CMK (cell line): ENCODE data around the gene PKNOX2.

Experiments used
- DNase-seq: peaks from one replicate; pipeline ENCODE4 v3.0.0-alpha.2; 2010; ENCODE audit warnings: low read depth

Gene PKNOX2

DNA sequence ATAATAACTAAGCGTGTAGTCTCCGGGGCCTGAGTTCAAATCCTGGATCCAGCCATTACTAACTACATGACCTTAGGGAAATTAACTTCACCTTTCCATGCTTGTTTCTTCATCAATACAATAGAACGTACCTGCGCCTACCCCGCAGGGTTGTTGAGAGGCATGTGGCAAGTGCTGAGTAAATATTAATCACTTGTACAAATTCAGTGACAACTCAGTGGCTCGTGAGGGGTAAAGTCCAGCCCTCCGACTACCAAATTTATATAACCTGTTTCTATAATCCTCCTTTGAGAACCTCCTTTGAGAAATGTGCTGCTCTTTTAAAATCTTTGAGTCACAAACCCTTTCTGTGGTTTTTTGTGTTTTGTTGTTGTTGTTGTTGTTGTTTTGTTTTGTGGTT lies 281.7 kb downstream of the PKNOX2 start:
- DNase-seq, result no peak

- no peak for DNase-seq
Measured at GRCh38 chr11:125447721-125448120, 283.2 kb downstream of the PKNOX2 start.

GRCh38 chr11:125448136-125448535 lies 283.6 kb downstream of the PKNOX2 start:
- no peak for DNase-seq

GRCh38 chr11:125449565-125449964 lies 285.0 kb downstream of the PKNOX2 start:
- no peak for DNase-seq

DNA sequence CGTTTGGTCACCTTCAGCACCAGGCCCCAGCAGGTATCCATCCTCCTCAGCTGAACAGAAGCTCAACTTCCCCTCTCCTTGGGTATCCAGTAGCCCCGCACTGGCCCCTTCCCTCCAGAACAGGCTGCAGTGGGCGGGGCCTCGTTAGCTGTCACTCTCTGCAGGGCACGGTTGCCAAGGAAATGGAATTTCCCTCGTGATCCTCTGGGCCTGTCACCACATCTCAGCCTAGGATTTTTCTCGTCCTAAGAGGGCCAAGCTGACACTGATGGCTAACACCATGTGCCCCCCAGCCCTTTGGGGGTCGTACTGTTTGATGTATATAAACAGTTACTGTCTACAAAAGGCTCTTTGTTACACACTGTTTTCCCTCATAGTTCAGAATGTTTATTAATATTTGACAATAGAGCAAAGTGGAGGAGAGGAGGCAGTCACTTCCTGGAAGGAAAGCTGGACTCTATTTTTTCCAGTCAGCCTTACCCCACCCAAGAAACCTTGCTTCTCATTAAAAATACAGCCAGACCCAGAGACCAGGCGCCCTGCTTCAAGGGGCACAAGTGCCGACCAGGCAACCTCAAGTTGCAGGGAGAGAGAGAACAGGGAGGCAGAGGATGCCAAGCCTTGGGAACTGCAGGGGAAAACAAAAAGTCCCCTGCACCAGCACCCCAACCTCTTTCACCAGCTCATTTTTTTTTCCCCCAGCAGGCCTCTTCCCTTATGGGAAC lies 287.0 kb downstream of the PKNOX2 start:
- no peak for DNase-seq

GRCh38 chr11:125452125-125452470 lies 287.5 kb downstream of the PKNOX2 start:
- DNase-seq, result no peak

GRCh38 chr11:125454047-125454446 lies 289.5 kb downstream of the PKNOX2 start:
- DNase-seq, result no peak

- no peak for DNase-seq
Measured at GRCh38 chr11:125455851-125456250, 291.3 kb downstream of the PKNOX2 start.

DNA sequence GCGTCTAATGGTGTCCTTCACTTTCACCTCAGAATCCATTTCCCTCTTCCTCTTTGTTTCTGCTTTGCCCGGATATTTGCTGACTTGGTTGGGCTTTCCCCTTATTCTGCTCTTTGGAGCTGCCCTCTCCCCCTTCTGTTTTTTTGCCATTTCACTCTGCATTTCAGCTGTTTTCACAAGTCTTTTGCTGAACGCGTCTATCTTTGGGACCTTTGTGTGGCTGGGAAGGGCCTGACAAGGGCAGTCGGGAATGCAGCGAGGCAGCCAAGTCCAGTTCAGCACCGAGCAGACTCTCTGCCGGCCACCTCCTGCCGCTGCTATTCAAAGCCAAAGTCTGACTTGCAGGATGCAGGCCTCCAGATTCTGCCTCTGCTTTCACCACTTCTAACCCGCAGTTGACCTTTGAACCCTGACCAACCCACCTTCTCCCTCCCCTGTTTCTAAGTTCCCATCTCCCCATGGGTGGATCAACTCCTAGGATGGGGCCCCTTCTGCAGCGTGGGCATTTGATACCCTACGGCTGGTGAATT lies 293.3 kb downstream of the PKNOX2 start:
- DNase-seq, result no peak

DNA sequence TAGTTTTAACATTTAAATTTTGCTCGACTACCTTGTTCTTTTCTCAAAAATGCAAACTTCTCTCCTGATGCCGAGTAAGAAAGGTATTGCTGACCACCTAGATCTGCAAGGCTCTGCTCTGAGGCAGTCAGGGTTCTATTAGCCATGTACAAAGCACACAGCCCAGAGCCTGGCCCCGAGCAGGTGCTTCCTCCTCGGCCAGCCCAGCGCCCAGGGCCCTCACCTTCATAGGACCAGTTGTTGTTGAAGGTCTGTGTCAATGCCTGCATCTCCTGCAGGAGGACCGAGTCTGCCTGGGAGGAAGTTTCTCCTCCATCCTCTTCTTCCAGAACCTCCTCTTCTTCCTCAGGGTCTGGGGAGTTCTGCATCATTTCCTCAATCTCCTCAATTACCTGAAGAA lies 295.7 kb downstream of the PKNOX2 start:
- no peak for DNase-seq

DNA sequence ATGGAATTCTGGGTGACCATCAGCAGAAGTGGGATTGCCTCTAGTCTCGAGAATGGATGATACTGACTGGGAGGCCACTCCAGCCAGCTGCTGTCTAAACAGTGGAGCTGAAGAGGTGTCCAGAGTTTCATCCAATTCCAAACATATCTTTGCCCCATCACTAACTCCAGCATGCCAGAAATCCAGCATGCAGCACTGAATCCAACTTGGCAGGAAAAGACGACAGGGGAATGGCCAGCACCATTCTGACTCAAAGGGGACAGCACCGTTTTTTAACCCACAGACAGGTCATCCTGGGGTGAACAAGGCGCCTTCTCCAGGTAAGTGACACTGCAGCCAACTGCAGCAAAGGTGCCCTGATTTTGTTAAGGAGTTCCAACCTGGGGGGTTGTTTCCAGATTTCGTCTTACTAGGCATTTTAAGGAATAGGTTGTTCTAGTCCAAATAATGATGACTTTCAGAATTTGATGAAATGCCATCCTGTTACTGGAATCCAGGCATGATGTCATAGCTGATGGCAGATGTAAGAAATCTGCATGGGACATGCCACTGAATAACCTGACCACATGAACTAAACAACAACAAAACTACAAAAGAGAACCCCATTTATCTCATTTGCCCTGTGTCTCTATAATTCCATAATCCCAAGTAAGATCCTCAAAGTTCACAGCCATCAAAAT lies 299.2 kb downstream of the PKNOX2 start:
- DNase-seq, result no peak

- DNase-seq, result no peak
Measured at GRCh38 chr11:125464270-125464662, 299.7 kb downstream of the PKNOX2 start.

DNA sequence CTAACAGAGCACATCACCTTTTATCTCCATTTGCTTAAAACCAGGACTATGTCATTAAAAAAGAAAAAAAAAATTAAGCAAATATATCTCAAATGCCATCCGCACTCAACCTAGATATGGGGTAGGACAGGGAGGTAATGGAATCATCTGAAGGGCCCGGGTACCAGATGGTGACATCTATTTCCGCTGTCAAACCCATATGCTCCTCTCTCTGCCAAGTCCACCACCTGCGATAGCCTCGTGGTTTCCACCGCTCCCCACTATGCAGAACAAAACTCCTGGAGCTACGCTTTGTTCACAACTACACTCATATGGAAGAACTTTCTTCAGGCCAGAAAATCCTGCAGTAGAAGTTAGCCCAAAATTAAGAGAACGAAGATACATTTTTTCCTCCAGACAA lies 300.1 kb downstream of the PKNOX2 start:
- no peak for DNase-seq

DNA sequence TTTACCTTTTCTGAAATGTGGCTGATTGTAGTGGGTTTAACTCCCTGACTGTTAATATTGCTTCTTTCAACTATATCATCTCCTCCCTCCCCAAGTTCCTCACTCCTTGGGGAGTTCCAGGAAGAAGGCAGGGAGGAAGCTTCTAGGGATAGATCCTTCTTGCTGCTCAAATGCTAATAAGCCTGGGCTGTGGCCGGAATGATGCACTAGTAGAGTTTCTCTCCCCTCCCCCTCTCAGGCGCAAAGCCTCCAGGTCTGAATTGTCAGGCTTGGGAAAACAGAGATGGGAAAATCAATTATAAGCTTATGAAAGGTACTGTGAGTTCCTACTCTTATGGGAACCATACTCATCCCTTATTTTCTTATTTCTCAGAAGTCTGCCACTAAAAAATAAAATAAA lies 300.7 kb downstream of the PKNOX2 start:
- DNase-seq, result no peak

GRCh38 chr11:125465701-125466100 lies 301.1 kb downstream of the PKNOX2 start:
- DNase-seq, result no peak

- DNase-seq, result no peak
Measured at GRCh38 chr11:125468025-125468424, 303.5 kb downstream of the PKNOX2 start.

- DNase-seq, result no peak
Measured at GRCh38 chr11:125468852-125469251, 304.3 kb downstream of the PKNOX2 start.

DNA sequence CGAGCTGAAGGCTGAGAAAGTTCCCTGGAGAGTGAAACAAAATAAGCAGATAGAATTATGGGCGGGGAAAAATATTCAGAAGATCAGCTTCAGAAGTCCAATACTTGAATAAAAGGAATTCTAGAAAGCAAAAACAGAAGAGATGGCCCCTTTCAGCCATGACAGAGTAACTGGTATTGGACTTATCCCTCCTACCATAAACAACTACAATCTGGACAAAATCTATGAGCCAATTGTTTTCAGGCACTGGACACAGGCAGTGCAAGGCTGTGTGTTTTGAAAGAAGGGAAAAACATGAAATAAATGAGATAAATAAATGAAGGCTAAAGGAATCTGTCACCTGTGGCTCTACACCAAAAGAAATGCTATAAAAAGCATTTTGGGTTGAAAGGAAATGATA lies 305.8 kb downstream of the PKNOX2 start:
- no peak for DNase-seq

- DNase-seq, result no peak
Measured at GRCh38 chr11:125476721-125477120, 312.2 kb downstream of the PKNOX2 start.

- no peak for DNase-seq
Measured at GRCh38 chr11:125479137-125479536, 314.6 kb downstream of the PKNOX2 start.

GRCh38 chr11:125481531-125481930 lies 317.0 kb downstream of the PKNOX2 start:
- no peak for DNase-seq
